GM19023 (cell line): ENCODE results near the gene INKA1.
A peak's percentile ranks its signal among the peaks of the same experiment; 100 is the strongest.

Source experiments
- ATAC-seq: cut with Tn5 transposase; IDR thresholded peaks from one replicate; pipeline ENCODE4 v1.9.1; 2021; ENCODE audit warnings: mild to moderate bottlenecking, moderate library complexity; ENCODE audit not compliant: unreplicated experiment

The INKA1 gene

DNA sequence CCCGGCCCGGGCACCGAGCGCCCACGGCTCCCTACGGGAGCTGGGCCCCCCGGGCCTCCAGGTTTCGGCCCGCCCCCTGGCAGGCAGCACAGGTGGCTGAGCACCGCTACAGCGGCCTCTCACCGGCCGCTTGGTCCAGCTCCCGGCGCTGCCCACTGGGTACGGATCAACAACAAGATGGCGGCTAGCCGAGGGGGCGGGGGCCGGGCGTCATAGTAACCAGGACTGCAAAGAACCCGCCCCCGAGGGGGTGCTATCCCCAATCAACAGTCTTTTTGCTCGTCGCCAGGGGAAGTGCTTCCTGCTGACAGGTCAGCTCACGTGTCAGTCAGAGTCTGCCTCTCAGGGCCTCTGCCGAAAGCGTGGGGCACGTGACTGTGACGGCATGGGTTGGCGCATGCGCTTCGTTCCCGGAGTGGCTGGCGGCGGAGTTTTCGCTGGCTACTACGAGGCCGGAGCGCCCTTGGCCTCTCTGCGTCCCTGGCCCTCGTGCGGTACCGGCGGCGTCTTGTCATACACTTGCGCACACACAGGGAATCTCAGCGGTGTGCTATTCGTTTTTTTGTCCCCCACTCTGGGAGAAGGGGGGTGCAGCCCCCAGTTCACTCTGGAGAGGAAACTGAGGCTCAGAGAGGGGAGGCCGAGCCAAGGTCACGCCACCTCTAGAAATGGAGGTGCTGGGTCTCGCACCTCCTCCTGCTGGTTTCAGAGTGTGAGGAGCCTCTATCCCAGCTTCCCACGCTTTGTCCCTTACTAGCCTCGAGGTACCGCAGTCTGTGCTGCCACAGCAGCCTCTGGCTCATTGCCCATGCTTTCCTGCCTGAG lies 16.5 kb upstream of the INKA1 start, which contains the start of gene IP6K1:
Gene IP6K1, minus strand, starts transcription at position 186 of the 825 bp plus-strand sequence. CDS start 38,502 bp downstream, outside the sequence.
- ATAC-seq, result peak; percentile 98

DNA sequence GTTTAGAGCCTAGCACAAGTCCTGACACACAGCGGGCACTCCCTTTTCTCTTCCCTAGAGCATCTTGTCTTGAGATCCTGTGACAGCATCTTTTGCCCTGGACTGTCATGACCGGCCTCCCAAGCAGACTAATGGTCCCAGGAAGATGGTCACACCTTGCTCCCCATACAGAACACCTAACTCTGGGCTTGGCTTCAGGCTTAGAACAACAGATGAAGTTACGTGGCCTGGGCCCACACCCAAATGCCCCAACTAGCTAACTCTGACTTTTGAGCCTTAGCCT lies 15.9 kb upstream of the INKA1 start:
- no peak for ATAC-seq

DNA sequence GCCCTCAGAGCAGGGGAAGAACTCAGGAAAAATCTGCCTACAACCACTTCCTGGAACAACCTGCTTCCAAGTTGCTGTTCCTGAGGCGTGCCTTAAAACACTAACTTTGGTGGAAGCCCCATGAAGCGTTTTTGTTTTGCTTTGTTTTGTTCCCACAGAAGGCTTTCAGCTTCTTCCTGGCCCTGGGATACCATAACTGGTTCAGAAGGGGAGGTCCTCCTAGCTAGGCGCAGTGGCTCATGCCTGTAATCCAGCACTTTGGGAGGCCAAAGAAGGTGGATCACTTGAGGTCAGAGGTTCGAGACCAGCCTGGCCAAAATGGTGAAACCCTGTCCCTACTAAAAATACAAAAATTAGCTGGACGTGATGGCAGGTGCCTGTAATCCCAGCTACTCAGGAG lies 15.5 kb upstream of the INKA1 start:
- ATAC-seq, result no peak

DNA sequence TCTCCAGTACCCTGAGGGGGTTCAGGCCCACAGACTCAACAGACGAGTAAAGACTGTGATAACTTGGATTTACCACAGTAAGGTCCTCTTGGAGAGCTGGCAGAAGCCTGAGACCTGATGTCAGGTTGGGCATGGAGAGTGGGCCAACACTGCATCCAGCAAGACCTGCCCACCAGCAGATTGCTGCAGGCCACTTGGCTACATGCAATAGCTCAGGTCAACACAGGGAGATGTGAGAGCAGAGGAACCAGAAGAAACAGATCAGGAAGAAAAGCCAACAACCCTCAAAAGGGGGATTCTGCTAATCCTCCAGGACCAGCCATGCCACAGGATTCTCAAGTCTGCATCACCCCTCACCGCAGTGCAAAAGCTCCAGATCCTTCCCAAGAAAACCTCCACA lies 15.0 kb upstream of the INKA1 start:
- no peak for ATAC-seq

DNA sequence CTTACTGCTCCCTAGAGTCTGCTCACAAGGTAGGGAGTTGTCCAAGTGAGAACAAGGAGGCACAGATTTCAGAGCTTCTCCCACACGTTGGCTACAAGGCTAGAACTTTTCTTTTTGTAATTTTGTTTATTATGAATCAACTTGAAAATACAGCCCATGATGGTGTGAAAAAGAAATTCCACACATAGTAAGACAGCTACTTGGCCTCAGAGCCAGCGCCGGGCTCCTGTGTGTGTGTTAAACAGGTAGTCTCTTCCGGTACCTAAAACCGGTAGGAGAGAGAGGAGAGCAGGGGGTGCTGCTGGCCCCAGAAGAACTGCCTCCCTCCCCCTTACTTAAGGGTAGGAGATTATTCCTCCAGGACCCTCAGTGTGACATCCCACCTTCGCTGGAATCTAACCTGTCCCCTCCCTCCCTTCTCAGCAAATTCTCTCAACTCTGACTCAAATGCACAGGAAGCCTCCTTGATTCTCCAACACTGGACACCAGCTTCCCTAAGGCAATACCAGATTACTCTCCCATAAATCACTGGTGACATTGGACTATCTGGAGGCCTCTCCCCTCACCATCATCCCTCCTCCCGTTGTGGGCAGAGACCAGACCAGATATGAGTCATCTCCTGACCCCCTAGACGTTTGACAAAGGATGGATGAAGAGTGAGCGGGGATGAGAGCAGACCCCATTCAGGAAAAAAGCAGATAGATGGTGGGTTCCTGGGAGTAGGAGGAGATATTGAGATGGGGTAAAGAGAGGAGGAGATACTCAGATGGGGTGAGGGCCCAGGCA lies 12.2 kb upstream of the INKA1 start:
- no peak for ATAC-seq

DNA sequence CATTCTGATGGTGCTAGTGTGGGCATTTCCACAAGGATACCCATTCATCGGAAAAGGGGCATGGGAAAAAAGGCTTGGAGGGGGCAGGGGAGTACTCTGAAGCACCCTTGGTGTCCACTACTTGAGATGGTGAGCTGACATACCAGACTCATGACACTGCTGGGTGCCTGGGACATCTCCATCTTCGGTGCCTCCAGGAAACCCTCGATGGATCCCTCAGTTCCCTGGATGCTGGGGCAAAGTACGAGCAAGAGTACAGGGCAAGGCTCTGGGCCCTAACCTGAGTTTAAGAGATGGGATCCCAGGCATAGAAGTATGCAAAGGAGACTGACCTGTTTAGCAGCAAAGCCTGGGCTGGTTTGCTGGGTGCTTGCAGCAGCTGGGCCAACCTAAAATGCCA lies 11.5 kb upstream of the INKA1 start:
- no peak for ATAC-seq

DNA sequence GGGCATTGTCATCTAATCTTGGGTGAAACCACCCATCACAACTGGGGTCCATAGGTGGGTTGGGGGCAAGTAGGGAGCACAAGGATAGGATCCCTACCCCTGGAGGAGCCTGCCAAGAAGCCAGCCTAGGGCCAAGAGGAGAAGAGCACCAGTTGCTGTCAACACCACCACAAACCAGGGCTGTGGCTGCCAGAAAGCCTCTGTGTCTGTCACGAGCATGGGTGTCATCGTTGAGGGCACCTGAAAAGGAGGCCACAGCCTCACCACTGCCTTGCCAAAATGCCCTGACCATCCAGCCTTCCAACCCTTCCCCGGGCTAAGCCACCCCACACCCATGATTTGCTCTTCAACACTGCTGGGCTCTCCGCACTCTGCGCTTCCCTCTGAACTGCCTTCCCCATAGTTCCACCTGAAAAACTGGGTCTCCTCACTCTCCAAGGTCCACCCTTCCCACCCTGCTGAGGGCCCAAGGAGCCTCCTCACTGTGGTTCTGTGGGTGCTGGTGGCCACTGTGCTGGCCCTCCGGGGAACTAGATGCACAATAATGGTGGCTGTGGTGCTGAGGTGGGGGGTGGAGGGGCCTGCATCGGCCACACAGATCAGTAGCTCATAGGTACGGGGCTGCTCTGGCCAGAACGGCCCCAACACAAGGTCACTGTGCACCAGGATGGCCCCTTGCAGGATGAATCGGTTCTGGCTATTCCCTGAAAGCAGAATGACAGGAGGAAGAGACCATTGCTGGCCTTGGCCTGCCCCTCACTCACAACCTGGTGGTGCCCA lies 10.5 kb upstream of the INKA1 start:
- ATAC-seq, result no peak

DNA sequence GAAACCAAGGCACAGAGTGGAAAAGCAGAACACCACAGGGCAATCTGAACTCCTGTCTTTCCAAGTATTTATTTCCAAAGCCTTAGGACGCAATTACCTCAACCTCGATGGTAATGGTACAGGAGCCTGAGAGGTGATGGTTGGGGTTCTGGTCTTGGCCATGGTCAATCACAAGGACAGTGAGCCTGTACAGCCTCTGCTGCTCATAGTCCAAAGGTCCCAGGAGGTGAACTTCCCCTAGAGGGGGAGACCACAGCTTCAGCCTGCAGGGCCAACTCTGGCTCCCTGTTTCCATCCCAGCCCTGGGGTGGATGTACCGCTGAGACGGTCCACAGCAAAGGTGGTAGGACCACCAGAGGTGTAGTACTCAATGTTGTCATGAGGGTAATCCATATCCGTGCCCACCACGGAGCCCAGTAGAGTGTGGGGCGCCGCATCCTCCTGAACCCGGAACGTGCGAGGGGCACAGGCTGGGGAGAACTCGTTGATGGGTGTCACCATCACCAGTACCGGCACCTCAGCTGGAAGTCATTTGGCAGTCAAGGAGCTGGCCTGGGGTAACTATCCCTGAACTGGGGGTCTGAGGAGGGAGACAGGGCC lies 9.5 kb upstream of the INKA1 start:
- ATAC-seq, result no peak

DNA sequence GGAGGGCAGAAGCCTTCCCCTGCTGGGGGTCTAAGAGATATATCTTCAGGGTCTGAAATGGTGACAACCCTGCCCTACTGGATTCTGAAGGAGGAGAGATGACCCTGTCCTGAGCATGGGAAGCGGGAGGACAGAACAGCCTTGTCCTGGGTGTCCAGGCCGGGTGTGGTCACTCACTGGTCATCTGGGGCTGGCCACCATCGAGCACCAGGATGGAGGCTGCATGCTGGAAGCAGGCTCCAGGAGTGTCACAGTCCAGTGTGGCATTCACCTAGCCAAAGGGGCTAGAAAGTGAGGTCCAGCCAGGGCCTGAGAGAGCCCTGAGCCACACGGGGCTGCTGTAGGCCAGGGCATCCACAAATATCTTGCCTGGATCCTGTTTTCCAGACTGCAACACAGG lies 8.6 kb upstream of the INKA1 start:
- ATAC-seq, result no peak

DNA sequence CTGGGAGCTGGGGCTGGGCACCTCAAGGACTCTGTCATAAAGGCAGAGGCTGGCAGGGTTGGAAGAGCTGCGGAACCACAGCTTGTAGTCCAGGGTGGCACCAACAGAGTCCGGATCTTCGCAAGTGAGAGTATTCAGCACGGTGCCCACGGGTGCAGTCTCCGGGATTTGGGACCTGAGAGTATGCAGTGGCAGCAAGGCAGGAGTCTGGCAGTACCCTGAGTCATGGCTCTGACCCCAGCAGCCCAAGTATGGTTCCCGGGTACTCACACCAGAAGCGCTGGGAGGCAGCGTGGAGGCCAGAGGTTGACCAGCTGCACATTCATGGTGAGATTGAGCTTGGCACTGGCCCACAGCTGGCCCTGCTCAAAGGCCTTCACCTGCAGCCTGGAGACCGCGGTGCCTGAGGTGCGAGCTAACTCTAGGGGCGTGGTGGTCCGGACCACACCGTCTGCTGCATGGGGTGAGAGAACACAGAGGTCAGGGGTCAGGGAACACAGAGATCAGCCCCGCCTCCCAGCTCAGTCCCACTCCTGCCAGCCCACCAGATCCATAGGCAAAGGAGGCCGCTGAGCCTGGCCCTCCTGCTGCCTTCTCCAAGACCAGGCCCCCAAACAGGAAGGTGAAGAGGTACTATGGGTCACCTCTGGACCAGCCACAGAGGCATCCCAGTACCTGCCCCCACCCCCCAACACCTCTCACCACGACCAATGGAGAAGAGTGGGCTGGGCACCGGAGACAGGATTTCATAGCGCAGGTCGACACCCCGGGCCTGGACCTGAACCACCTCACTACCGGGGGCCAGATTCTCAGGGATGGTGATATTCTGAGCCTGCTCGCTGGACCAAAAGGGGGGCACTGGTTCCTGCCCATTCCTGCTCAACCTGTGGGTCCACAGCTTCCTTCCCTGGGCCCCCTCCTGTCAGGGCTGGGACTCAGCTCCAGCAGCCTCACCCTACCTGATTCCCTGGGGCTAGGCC lies 7.8 kb upstream of the INKA1 start:
- ATAC-seq, result no peak

DNA sequence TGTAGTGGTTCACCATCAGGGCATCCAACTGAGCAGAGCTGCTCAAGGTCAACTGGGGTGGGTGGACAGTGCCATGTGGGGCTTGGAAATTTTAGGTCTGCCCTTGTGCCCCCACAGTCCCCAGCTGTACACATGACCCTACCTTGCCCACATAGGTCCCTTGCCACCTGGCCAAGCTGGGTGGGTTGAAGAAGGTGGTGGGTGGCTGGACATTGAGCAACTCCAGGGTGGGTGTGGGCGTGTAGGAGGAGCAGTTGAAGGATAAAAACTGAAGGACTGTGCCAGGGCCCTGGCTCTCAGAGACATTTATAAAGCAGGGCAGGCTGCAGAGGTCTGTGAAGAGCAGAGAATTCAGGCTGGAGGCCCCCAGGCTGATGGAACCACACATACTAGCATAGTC lies 4.0 kb upstream of the INKA1 start:
- ATAC-seq, result no peak

DNA sequence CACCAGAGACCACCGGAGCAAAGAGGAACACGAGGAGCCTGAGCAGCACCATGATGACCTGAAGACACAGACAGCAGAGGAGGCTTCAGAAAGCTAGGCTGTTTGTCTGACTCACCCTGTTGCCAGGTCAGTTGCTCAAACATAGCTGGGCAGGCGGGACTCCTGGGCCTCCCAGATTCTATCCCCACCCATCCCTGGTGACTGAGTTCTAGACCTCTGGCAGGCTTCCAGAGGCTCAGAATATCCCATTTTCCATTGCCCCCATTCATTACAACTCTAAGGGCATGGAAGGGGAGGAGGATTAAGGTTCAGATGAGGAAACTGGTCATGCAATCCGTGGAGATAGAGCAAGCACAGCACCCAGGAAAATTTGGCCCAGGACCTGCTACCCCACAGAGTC lies 3.3 kb upstream of the INKA1 start, which contains the start of gene CDHR4:
Gene CDHR4, minus strand, starts transcription at position 113 of the 400 bp plus-strand sequence. Its CDS starts 61 bp downstream, at position 52.
- ATAC-seq, result no peak

DNA sequence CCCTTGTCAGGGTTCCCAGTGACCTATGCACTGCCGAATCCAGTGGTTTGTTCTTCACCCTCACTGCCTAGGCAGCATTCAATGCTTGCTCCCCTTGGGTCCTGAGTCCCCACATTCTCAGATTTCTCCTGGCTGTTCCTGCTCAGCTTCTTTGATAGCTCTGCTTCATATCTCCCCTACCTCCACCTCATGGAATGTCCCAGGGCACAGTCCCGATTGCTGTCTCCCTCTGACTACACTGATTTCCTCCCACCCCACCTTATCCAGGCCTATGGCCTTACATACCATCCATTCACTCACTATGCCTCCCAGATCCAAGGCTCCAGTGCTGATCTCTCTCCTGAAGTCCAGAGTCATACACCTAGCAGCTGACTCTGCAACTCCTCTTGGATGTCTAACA lies 1.9 kb upstream of the INKA1 start:
- ATAC-seq, result no peak

DNA sequence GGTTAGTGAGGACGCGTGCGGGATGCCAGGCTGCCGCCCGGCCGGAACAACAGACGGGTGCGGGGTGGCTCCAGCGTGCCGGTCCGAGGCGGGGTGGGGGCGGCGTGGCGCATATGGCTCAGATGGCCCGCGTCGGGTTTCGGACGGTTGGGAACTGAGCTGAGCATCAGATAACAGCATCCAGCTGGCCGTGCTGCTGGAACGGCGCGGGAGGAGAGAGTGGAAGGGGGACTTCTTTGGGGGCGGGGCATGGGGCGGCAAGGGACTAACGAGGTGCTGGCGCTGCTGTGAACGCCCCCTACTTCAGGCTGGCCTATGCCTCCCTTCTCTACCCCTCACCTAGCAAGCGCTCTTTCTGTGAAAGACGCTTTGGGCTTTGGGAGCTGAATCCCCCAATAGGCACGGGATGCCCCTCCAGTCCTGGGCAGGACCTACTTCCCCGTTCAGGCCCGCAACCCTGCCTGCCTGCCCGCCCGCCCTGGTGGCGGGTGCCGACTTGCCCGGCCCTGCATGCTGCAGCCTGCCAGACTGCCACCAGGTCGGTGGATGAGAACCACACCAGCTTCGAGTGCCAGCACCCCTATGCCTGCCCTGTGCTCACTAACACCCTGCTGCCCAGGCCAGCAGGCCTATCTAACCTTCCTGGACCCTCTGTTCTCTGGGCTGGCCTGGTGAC lies 542 bp downstream of the INKA1 start:
- ATAC-seq, result peak; percentile 5

DNA sequence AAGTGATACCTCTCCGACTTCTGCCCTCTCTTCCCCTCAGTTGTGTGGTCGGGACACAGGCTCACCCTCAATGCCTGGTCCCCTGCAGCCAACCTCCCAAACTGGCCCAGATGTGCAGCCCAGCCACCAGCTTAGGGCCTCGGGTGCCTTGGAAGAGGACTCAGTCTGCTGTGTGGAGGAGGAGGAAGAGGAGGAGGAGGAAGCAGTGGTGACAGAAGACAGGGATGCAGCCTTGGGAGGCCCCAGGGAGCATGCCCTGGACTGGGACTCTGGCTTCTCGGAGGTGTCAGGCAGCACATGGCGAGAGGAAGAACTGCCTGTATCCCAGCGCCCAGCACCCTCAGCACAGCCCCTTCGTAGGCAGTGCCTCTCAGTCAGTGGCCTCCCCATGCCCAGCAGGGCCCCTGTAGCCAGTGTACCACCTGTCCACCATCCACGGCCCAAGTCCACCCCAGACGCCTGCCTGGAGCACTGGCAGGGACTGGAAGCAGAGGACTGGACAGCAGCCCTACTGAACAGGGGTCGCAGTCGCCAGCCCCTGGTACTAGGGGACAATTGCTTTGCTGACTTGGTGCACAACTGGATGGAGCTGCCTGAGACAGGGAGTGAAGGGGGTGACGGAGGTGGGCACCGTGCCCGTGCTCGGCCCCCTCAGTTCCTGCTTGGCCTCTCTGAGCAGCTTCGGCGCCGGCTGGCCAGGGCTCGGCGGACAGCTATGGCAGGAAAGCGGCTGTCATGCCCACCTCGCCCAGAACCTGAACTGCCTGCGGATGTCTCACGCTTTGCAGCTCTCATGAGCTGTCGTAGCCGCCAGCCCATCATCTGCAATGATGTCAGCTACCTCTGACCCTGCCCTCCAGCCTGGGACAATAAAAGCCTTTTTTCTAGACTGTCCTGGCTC lies 1.3 kb downstream of the INKA1 start:
- ATAC-seq, result no peak

DNA sequence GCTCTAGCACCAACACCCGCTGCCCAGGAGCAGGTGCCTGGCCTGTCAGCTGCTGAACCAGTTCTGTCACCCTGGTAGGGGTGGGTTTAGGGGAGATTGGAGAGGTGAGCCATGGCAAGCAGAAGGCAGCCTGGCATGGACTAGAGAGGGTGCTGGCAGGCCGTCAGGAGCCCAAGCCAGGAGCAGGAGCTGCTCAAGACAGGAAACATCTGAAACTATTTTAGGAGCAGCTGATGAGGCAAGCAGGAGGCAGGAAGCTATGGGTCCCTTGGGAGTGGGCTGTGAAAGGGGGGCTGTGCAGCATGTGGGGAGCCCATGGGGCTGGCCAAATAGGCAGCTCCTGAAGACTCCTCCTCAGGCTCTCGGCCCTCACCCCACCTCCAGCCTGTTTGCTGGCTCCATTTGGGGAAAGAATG lies 2.3 kb downstream of the INKA1 start:
- ATAC-seq, result no peak

DNA sequence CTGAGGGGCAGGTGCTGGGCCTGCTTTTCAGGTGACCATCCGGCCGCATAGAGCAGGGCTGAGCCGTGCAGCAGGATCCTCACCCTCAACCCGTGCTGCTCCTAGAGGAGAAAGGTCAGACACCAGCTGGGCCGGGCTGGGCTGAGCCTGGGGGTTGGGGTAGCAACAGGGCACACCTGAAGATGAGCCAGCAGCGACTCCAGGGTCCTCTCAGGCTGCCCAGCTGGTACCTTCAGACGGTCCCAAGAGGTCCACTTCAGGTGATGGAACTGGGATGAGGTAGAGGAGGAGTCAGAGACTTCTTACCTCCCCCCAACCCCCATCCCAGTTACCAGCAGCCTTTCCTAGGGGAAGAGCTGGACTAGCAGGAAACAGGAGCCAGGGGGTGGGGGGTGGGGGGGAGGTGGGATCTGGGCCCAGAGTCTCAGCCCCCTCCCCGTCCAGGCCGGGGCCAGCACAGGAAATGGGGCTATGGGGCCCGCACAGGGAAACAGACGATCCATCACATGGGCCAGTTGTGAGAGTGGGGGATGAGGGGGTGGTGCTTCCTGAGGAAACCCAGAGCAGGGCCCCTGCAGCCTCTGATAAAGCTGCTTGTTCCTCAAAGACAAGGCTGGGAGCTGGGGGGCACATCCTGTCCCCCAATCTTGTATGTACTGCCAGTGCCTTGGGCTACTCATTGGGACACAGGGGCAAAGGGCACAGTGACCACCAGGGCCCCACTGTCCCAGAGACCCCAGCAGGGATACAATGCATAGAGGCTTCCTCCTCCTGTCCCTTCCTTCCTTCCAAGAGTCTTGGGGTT lies 3.0 kb downstream of the INKA1 start:
- no peak for ATAC-seq

DNA sequence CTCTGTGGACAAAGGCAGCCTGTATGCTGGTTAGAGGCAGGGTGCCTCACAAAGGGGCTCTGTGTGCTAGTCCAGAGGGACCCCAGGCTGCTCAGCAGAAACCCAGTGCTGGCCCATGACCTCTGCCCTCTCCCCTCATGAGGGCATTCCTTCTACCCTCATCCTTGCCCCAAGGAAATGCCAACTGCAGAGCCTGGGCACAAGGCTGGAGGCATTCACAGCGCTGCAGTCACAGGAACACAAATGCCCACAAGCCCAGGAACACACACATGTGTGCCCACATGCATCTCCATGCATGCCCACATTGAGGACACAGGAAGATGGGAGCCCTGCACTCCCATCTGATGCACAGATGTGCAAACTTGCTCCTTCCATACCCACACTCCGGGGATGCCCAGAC lies 3.8 kb downstream of the INKA1 start:
- ATAC-seq, result no peak
